ENCODE data around the gene RCL1. TPM values are rescaled to one million over a fixed set of nuclear protein-coding genes. Genes with fewer than 3 reads are reported as not detected.
"Not testable (repeated sequence)": the region's sequence is repeated elsewhere in the genome, so short reads cannot be mapped to it uniquely, and the experiment has no call there.

The RCL1 gene
- polyA plus RNA-seq, 1 donor (not counting 4 experiments of a cell fraction or from before 2014, with no cell fraction given) = 16.6 TPM

GRCh38 chr9:4892501-4893194 is 99.9 kb downstream of the RCL1 start:
- Histone ChIP-seq H3K9ac (ENCODE audit: control insufficient read depth, extremely low read depth, insufficient read depth, low read length) (no peak overlapping the region), H3K4me3 (ENCODE audit: control insufficient read depth in 2 of 3, extremely low read depth in 1 of 3, insufficient read depth in 2 of 3, low read depth in 1 of 3, low read length in 3 of 3) (no peak overlapping the region), H3K27me3 (ENCODE audit: control insufficient read depth, extremely low read depth, insufficient read depth, low read length) (no peaks in the 10 kb centered on the region), H3K9me1 (ENCODE audit: control insufficient read depth, extremely low read depth, insufficient read depth, low read length) (no peaks in the 10 kb centered on the region), H3K4me2 (ENCODE audit: control insufficient read depth, extremely low read depth, insufficient read depth, low read depth, low read length) (no peak overlapping the region), H3K36me3 (ENCODE audit: control insufficient read depth in 2 of 2, extremely low read depth in 1 of 2, insufficient read depth in 2 of 2, low read length in 2 of 2) (no peaks in the 10 kb centered on the region), H3K27ac (ENCODE audit: control insufficient read depth, insufficient read depth, low read length) (no peak overlapping the region), H4K20me1 (ENCODE audit: control insufficient read depth, extremely low read depth, insufficient read depth, low read length) (no peaks in the 10 kb centered on the region), H3K9me3 (ENCODE audit: control insufficient read depth, low read depth, low read length) (no peaks in the 10 kb centered on the region), H3K4me1 (ENCODE audit: control insufficient read depth, extremely low read depth, insufficient read depth, low read length) (peaks cover 9% of the 10 kb centered on the region), H3K79me2 (ENCODE audit: control insufficient read depth, insufficient read depth, low read length) (no peaks in the 10 kb centered on the region), H2AFZ (ENCODE audit: control insufficient read depth, low read length) (no peak overlapping the region)
- TF ChIP-seq CTCF (optimal IDR thresholded peaks at IDR 0.05 in 1 of 3, IDR thresholded peaks at IDR 0.05 in 1 of 3, conservative IDR thresholded peaks at IDR 0.05 in 1 of 3; ENCODE audit: extremely low read depth in 1 of 3, insufficient read depth in 2 of 3, low read length in 3 of 3) = no peak
- TF ChIP-seq EZH2 (IDR thresholded peaks at IDR 0.05; ENCODE audit: low read length) = no peak
- dilution Hi-C loops (cut with MboI; ENCODE audit: extremely low pct_ligation_motif_present, low sequenced_read_pairs) = no loop called here
- DNase-seq (ENCODE audit: low read depth, low spot score) = no peak
- FAIRE-seq = no peak

GRCh38 chr9:4894076-4894475 is 101.3 kb downstream of the RCL1 start:
- no peaks in the 10 kb centered on the region for H3K36me3 ChIP-seq (ENCODE audit: control insufficient read depth in 2 of 2, extremely low read depth in 1 of 2, insufficient read depth in 2 of 2, low read length in 2 of 2)
- H3K9me1 ChIP-seq (ENCODE audit: control insufficient read depth, extremely low read depth, insufficient read depth, low read length) = no peaks in the 10 kb centered on the region
- no peak for DNase-seq (ENCODE audit: low read depth, low spot score)
- no peak for FAIRE-seq
- no peaks in the 10 kb centered on the region for H3K27me3 ChIP-seq (ENCODE audit: control insufficient read depth, extremely low read depth, insufficient read depth, low read length)
- no peaks in the 10 kb centered on the region for H3K9me3 ChIP-seq (ENCODE audit: control insufficient read depth, low read depth, low read length)
- no peak overlapping the region for H3K27ac ChIP-seq (ENCODE audit: control insufficient read depth, insufficient read depth, low read length)
- no peaks in the 10 kb centered on the region for H4K20me1 ChIP-seq (ENCODE audit: control insufficient read depth, extremely low read depth, insufficient read depth, low read length)
- H2AFZ ChIP-seq (ENCODE audit: control insufficient read depth, low read length) = no peak overlapping the region
- dilution Hi-C loops (cut with MboI; ENCODE audit: extremely low pct_ligation_motif_present, low sequenced_read_pairs) = no loop called here
- no peak overlapping the region for H3K9ac ChIP-seq (ENCODE audit: control insufficient read depth, extremely low read depth, insufficient read depth, low read length)
- peaks cover 4% of the 10 kb centered on the region for H3K4me1 ChIP-seq (ENCODE audit: control insufficient read depth, extremely low read depth, insufficient read depth, low read length)
- no peak overlapping the region for H3K4me3 ChIP-seq (ENCODE audit: control insufficient read depth in 2 of 3, extremely low read depth in 1 of 3, insufficient read depth in 2 of 3, low read depth in 1 of 3, low read length in 3 of 3)
- TF ChIP-seq CTCF (optimal IDR thresholded peaks at IDR 0.05 in 1 of 3, IDR thresholded peaks at IDR 0.05 in 1 of 3, conservative IDR thresholded peaks at IDR 0.05 in 1 of 3; ENCODE audit: extremely low read depth in 1 of 3, insufficient read depth in 2 of 3, low read length in 3 of 3) (no peak), EZH2 (IDR thresholded peaks at IDR 0.05; ENCODE audit: low read length) (no peak)
- no peaks in the 10 kb centered on the region for H3K79me2 ChIP-seq (ENCODE audit: control insufficient read depth, insufficient read depth, low read length)
- no peak overlapping the region for H3K4me2 ChIP-seq (ENCODE audit: control insufficient read depth, extremely low read depth, insufficient read depth, low read depth, low read length)

- H3K36me3 ChIP-seq (ENCODE audit: control insufficient read depth in 2 of 2, extremely low read depth in 1 of 2, insufficient read depth in 2 of 2, low read length in 2 of 2); H4K20me1 ChIP-seq (ENCODE audit: control insufficient read depth, extremely low read depth, insufficient read depth, low read length); DNase-seq (ENCODE audit: low read depth, low spot score); H2AFZ ChIP-seq (ENCODE audit: control insufficient read depth, low read length); H3K79me2 ChIP-seq (ENCODE audit: control insufficient read depth, insufficient read depth, low read length); FAIRE-seq; H3K4me3 ChIP-seq (ENCODE audit: control insufficient read depth in 2 of 3, extremely low read depth in 1 of 3, insufficient read depth in 2 of 3, low read depth in 1 of 3, low read length in 3 of 3); H3K27ac ChIP-seq (ENCODE audit: control insufficient read depth, insufficient read depth, low read length); H3K9me1 ChIP-seq (ENCODE audit: control insufficient read depth, extremely low read depth, insufficient read depth, low read length); dilution Hi-C loops (cut with MboI; ENCODE audit: extremely low pct_ligation_motif_present, low sequenced_read_pairs); H3K9ac ChIP-seq (ENCODE audit: control insufficient read depth, extremely low read depth, insufficient read depth, low read length); H3K4me1 ChIP-seq (ENCODE audit: control insufficient read depth, extremely low read depth, insufficient read depth, low read length); H3K27me3 ChIP-seq (ENCODE audit: control insufficient read depth, extremely low read depth, insufficient read depth, low read length); H3K4me2 ChIP-seq (ENCODE audit: control insufficient read depth, extremely low read depth, insufficient read depth, low read depth, low read length); H3K9me3 ChIP-seq (ENCODE audit: control insufficient read depth, low read depth, low read length): not testable (repeated sequence)
Observed at GRCh38 chr9:4899853-4900252, 107.1 kb downstream of the RCL1 start.
